NCI-H1092 treated with DMSO at 0.1 percent for 48 hours (cell line): ENCODE results near the gene CDH4.

Experiments used
- DNase-seq: peaks from one replicate; lab custom pipeline; 2025; lab: John Stamatoyannopoulos, UW

CDH4 gene

DNA sequence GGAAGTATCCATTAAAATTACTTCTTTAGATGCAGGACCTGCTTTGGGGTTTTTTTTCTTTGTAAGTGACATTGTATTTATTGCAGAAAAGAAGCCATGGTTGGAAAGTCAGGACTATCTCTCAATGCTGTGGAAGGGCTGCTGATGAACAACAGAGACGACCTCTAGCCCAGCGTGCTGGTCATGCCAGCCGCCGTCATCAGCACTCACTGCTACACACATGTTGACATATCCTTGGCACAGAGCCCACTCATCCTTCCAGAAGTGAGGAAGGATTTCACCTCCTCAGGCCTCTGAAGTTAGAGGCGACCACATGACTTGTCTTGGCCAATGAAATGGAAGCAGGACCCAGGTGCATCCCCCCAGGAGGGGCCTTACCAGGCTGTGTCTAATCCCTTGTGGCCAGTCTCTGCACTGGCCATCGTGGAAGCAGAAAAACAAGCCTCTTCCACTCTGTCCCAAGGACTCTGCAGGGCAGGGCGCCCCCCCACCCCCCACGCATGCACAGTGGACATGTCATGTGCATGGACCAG is 470.2 kb downstream of the CDH4 start:
- DNase-seq = no peak

DNA sequence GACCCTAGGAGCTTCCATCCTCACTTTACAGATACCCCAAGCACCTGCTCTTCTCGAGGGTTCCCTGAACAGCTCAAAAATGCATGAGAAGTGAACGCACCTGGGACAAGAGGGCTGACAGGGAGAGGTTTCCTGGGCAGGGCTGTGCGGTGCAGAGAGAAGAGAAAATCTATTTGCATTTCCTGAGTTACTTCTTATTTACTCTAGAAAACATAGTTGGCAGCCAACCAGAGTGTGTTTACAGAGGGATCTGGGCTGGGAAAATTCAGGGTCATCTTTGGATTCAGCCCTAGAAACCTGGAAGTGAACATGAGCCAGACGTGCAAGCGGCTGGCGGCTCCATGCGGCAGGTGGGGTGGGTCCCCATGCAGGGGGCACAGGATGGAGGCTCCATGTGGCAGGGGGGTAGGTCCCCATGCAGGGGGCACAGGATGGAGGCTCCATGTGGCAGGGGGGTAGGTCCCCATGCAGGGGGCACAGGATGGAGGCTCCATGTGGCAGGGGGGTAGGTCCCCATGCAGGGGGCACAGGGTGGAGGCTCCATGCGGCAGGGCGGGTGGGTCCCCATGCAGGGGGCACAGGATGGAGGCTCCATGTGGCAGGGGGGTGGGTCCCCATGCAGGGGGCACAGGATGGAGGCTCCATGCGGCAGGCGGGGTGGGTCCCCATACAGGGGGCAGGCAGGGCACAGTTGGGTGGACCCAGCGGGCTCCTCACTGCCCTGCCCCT is 471.6 kb downstream of the CDH4 start:
- no peak for DNase-seq

DNA sequence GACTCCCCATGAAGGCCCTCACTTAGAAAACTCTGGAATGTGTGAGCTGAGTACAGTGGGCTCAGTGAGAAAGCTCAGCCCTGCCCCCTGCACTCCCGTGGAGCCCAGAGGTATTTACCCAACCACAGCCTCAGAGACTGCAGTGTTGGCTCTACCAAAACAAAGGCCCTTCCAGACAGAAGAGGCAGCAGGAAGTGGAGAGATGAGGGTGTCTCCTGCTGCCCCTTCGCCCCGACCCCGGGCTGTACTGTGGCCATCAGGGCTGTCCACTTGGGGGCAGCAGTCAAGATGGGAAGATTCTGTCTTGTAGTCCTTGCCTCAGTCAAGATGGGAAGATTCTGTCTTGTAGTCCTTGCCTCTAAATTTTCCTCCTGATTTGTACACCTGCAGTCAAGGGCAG is 472.3 kb downstream of the CDH4 start:
- no peak for DNase-seq

DNA sequence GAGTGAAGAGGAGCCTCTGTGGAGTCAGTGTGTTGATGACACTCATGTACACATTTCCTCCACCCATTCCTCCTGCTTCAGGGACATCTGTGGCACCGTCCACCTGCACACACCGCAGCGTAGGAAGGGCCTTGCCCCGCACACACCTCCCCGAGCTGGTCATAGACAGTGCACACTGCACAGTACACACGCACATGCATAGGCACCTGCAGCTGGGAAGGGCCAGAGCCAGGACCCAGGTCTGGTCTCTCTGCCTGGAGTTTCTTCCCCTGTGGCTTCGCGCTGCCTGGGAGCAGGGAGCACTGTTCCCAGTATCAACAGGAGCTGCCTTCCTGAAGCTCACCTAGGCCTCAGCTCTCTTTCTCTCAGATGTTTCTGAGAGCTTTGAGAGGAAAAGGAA is 473.1 kb downstream of the CDH4 start:
- DNase-seq = no peak

DNA sequence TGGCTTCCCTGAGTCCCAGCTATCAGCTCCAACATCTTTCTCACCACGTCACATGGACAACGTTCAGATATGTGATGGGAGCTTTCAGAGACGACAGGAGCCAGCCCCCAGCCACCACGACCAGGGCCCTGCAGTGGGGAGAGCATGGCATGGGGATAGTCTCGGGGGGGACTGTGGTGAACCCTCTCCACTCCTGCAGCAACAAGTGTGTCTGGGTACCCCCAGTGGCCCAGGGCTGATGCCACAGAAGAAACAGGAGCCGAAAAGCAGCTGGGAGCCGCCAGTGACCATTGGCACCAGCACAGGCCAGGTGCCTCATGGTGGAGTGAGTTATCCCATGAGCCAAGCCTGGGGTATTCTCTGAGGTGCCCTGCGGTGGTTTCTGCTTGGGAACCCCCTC is 473.9 kb downstream of the CDH4 start:
- DNase-seq = no peak

DNA sequence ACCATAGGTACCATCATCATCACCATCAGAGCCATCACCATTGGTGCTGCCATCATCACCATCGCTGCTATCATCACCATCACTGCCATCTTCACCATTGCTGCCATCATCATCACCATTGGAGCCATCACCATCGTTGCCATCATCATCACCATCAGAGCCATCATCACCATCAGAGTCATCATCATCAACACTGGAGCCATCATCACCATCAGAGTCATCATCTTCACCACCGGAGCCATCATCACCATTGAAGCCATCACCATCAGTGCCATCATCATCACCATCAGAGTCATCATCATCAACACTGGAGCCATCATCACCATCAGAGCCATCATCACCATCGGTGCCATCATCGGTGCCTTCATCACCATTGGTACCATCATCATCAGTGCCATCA is 474.9 kb downstream of the CDH4 start:
- no peak for DNase-seq

DNA sequence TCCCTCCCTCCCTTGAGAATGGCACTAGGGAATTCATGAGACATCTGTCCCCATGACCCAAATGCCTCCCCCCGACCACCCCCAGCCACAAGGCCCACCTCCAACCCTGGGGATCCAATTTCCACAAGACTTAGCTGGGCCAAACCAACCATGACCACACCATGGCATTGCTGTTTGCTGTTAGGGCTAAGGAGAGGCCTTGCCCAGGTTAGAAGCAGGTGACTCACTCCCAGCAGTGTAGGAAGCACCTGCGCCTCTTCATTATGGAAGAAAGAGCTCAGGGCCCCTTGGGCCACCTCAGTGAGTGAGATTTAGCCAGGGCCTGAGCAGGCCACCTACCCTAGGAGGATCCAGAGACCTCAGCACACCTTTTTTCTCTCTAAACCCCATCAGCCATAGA is 475.7 kb downstream of the CDH4 start:
- DNase-seq = no peak

DNA sequence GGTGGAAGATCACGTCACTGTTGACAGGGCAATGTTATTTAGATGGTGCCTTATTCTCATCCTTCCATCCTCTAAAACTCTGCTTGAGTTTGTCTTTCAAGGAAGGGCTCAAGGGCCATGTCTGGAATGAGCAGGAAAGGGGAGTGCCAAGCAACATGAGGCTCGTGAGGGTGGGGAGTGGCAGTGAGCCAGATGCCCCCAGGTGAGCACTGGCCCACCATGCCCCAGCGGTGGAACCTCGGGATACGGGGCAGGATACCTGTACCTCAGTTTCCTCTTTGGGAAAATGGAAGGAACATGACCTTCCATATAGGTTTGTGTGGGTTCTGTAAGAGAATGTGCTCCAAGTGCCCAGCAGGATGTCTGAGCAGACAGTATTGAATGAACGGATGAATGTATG is 476.3 kb downstream of the CDH4 start:
- DNase-seq = no peak

DNA sequence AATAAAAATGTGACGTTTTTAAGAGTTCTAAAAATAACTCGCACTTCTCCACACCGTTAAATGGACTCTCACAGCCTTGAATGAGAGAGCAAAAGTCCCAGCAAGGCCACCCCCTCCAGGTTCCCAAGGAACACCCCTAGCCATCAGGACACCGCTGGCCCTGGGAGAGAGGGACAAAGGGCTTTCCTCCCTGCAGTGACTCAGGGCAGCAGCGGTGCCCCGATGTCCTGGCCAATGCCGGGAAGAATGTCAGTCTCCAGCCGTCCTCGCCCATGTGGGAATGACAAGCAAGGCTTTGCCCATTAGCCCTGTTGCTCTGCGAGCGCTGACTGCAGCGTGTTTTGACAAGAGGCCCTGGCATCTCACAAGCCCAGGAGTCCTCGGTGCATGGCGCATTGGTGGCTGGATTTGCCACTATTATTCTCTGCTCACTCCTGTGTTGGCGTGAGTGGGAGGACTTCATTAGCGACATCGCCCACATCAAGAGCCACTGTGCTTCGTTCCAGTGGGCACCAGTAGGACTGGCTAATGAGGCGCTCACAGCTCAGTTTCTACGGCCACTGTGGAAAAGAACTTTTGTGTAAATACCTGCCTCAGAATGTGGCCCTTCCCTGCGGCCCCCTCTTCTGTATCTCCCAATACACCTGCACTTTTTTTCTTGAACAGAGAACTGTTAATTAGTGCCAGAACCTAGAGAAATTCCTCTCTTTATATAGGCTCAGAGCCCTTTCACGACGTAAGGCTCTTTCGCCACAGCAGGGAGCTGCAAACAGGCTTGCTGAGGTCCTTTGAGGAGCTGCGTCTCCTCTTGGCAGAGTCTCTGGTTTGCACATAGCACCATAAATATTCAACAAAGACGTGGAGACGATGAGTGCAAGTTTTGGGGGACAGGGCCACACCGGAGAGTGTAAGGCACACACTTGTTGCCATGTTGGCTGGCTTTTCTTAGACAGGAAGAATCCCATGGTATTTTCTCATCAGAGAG is 477.0 kb downstream of the CDH4 start:
- no peak for DNase-seq

DNA sequence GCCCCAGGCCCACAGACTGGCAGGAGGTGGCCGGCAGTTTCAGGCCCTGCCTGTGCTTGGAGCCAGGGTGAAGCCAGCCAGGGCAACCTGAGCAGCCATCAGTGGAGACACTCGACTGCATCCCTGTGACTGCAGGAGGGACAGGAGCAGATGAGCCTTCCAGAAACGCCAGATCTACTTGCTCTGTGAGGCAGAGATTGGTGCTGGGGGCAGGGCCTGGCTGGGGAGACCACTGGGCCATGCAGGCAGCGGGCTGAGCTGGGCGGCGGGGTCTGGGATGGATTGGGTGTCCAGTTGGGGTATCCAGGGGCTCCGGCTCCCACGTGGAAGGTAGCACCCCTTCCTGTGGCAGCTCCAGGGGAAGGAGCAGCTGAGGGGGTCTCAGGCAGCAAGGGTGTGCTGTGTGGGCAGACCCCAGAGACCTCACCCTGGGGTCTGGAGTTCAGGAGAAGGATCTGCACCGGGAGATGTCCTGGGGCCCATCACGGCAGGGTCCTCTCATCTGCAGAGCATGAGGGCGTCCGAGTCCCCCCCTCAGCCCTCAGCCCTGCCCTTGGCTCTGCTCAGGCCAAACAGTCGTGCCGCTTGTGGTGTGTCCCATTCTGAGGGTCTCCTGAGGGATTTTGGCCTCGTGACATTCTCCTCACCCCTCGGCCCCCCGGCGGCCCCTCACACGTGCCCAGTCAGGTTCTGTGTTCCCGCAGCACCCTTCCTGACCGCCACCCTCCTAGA is 478.7 kb downstream of the CDH4 start:
- no peak for DNase-seq

DNA sequence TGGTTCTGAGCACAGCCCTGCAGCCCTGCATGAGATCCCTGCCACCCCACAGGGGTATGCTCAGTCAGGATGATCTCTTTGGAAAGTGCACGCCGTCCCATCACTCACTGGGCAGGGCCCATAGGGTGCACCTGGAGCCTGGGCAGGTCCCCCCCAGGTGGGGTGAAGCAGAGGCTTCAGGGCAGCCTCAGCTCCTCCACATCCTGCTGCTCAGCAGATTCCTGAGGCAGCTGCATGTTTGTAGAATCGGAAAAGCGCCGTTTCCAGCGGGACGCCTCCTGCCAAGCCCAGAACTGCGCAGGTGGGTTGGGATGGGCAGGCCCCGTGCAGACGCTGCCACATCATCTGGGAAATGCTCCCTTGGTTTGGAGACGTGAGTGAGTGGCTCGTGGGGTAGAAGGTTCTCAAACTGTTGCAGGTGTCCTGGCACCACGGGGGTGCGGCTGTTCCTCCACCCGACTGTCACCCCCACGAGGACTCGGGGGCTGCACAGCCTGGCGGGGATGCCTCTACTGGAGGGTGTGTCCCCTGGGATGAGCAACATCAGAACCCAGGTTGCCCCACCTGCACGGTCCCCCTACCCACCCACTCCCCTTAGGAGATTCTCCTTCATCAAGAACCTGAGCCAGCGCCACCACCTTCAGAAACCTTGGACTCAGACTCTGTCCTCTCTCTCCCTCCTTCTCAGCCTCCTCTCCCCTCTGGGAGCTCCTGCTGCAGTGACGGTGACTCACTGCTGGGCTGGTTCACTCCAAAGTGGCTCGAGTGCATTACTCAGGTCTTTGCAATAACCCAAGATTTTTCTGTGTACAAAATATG is 479.5 kb downstream of the CDH4 start:
- no peak for DNase-seq

DNA sequence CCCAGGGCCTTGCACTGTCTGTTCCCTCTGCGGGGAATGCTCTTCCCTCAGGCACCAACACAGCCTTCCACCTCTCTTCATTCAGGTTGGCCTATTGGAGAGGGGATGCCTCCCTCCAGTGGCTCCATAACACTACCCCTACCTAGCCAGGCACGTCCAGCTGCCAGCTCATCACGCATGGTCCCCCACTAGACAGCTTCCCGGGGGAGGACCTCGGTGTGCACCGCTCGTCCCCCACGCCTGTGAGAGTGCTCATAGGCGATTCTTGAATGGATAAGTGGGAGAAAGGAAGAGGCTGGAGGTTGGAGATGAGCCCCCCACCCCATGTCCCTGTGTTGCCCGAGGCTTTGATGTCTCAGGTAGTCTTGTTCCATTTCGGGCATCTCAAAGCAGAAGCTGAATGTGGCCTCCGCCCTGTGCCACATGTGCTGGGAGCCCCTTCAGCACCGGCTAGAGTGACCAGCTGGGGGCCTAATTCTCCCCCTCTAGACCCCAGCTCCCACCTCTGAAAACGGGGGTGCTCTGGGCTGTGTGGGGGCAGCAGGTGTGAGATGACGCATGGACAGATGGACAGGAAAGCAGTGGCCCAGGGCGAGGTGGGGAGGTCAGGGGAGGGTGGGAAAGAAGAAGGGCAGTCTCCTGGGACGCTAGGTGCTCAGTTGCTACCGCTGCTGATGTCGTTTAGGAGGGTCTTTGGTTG is 480.6 kb downstream of the CDH4 start:
- no peak for DNase-seq

DNA sequence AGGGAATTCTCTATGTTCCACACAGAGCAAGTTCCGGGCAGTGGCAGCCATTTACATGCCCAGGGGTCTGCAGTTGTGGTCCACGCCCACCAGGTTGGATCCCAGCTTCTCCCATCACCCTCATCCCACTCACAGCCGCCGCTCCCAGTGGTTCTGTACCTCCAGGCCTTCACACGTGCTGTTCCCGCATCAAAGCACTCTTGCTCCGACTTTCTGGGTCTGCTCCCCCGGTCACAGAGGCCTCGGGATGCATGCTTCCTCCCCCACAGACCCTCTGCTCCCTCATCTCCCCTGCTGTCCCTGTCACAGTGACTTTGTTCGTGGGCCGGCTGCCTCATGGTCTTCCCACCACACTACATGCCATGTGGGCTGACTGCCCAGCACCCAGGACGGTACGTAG is 481.2 kb downstream of the CDH4 start:
- DNase-seq = no peak

DNA sequence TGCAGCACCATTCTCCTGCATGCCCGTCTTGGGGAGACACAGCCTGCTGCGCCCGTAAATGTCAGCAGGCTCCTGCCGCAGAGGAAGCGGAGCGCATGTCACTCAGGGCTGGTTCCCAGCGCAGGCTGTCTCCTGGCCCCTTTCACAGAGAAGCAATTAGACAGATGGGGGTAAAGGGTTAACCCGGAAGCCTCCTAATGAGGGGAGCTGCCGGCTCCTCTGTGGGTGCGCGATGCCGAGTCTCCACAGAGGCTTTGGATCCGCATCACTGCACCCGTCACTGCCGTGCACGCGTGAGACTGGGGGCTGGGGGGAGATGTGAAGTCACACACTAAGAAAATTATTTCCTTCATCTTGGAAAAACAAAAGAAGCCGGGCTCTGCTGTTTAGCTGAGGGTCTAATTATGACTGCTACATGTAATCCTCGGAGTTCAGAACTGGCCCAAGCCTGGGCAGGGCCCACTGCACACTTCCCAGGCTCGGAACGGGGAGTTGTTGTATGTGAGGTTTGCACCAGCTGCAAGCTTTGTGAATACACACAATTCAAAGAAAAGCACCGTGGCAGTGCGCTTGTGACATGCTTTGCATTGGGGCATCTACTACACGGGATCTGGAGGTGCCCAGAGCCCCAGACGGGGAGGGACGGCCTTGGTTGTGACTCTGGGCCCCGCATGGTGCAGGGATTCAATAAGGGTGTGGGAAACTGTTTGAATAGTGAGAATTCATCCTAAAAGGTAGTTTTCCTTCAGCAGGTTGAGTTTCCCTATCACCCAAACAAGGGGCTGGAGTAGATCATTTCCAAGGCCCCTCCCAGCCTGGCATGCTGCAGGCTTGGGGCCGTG is 482.1 kb downstream of the CDH4 start:
- no peak for DNase-seq

DNA sequence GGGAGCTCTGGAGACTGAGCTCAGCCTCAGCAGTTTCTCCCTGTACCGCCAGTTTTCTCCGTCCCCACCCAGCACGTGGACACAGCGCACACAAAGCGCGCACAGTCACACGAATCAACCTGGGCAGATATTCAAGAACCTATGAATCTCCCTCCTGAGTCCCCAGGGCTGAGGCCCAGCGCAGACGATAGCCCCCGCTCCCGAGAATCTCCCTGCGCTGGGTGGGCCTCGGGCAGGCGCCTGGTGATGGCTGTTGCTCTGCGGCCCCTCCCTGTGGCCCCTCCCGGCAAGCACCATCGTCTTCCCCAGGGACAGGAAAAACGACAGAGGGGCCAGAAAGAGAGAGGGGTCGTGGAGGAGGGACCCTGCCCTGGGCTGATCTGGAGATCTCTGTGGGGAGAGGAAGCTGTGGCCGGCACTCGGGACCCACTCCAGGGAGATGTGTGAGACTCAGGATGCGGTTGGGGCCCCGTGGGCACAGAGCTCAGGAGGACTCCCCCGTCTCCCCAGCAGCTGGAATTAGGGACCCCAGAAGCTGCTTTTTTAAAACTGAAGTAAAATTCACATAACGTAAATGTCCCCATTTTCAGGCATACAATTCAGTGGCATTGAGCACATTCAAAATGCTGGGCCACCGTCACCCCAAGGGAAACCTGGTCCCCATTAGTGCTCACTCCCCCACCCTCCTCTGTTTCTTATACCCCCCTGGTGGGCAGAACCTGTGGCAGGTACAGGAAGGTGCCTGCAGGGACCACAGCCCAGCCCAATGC is 482.9 kb downstream of the CDH4 start:
- no peak for DNase-seq

DNA sequence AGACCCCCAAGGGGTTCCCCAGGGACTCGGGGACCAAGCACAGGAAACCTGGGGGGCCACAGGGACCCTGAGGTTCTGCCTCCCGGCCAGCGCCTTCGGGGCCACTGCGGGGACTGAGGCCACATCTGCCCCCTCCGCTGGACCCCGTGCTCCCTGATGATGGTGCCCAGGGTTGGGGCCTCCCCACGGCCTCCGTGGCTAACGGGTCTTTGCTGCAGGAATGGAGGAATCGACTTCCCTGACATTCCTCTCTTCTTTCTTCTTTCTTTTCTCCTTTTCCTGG is 483.4 kb downstream of the CDH4 start:
- DNase-seq = no peak

DNA sequence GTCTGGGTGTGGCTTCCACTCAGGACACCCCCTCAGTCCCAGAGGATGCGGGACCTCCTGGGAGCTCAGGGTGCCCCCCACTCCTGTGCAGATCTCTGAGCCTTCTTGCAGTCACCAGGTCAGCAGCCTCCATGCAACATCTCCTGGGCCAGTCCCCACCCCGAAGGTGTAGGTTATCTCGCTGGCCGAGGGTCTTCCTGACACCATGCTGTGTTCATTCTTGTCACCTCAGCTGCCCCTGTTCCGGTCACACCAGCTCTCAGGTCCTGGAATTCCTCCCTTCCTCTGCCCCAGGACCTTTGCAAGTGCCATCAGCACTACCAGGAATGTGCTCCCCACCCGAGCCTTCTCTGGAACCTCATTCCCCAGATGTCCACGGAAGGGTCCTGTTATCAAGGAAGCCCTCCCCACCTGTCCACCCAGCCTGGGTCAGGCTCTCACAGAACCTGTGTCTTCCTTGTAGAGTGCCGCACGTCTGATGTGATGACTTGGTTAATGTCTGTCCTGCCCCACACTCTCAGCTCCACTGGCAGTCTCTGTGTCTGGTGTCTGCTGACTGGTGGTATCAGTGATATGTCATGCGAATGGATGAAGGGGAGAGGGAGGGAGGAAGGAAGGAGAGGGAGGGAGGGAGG is 484.1 kb downstream of the CDH4 start:
- no peak for DNase-seq

DNA sequence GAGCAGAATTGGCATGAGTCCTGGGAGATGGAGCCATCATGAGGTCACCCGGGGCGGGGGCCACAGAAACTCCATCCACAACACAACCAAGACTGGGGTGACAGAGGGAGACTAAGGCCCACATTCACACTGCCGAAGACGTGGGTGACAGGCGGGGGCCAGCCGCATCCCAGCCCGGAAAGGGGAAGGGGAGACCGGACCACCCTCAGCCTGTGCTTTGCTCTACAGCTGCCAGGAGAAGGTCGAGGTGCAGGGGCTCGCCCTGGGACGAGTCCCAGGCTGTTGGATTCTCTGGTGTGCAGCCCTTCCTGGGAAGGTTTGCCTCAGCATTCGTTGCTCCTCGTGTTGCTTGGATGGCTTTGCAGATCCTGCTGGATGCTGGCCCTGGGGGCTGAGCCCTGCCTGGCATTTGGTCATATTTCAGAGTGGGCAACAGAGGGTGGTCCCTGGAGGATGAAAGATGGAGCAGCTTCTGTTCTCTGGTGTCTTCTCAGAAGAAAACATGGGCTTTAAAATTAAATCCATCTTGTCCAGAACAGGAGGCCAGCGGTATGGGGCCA is 484.8 kb downstream of the CDH4 start:
- DNase-seq = no peak

DNA sequence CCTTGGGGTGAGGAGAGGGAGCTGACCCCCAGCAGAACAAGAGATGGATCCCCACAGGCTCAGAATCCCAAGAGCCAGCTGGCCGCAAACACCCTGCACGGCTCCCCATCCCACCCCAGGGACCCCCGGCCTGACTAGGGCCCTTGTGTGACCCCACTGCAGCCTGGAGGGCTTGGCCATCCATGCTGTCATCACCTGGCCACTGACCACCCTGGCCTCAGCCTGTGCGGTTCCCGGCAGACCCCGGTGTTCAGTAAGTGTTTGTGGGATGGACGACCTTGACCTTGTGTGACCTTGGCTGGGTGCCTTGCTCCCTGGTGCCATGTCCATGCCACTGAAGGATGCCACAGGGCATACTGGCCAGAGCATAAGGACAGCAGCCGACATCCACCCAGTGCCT is 485.3 kb downstream of the CDH4 start:
- DNase-seq = no peak
